HUDEP-2 (cell line): ENCODE measurements around the gene PRKCI.
"Not testable (repeated sequence)": the region's sequence is repeated elsewhere in the genome, so short reads cannot be mapped to it uniquely, and the experiment has no call there.

ENCODE experiments used
- DNase-seq, 76 experiments: peaks; one replicate each; lab custom pipeline; 2025; ENCODE audit not compliant: unreplicated experiment in 76 of 76; lab: John Stamatoyannopoulos, UW

Gene PRKCI

GRCh38 chr3:170331143-170331542 is 108.9 kb downstream of the PRKCI start:
- DNase-seq: no peak

GRCh38 chr3:170337420-170337819 is 115.2 kb downstream of the PRKCI start:
- no peak for DNase-seq

GRCh38 chr3:170338690-170339340 is 116.6 kb downstream of the PRKCI start:
- no peak for DNase-seq

GRCh38 chr3:170342273-170342672 is 120.0 kb downstream of the PRKCI start:
- DNase-seq: not testable (repeated sequence)

GRCh38 chr3:170343859-170344258 is 121.6 kb downstream of the PRKCI start:
- not testable (repeated sequence) for DNase-seq

- peak in 1 of 76 experiments; percentile 2 for DNase-seq
Observed at GRCh38 chr3:170344971-170345370, 122.7 kb downstream of the PRKCI start.

- no peak for DNase-seq
Observed at GRCh38 chr3:170346481-170347392, 124.5 kb downstream of the PRKCI start.

- DNase-seq: no peak
Observed at GRCh38 chr3:170350515-170351413, 128.5 kb downstream of the PRKCI start.

GRCh38 chr3:170352936-170353335 is 130.7 kb downstream of the PRKCI start:
- DNase-seq: no peak

GRCh38 chr3:170353485-170353884 is 131.3 kb downstream of the PRKCI start:
- DNase-seq: no peak

- no peak for DNase-seq
Observed at GRCh38 chr3:170354760-170355159, 132.5 kb downstream of the PRKCI start.
